Stimulated activated CD8-positive, alpha-beta memory T cell treated with anti-CD3 and anti-CD28 coated beads, Interleukin-15, amount 100 ng/mL, for 4 hours (primary cell): ENCODE measurements around the gene TRIM47.
"Not testable (repeated sequence)": the region's sequence is repeated elsewhere in the genome, so short reads cannot be mapped to it uniquely, and the experiment has no call there.

Experiments used
- DNase-seq, 2 donors: peaks; one replicate each; pipeline ENCODE4 v3.0.0-alpha.2; 2020; ENCODE audit warnings: low read depth in 2 of 2

The TRIM47 gene

DNA sequence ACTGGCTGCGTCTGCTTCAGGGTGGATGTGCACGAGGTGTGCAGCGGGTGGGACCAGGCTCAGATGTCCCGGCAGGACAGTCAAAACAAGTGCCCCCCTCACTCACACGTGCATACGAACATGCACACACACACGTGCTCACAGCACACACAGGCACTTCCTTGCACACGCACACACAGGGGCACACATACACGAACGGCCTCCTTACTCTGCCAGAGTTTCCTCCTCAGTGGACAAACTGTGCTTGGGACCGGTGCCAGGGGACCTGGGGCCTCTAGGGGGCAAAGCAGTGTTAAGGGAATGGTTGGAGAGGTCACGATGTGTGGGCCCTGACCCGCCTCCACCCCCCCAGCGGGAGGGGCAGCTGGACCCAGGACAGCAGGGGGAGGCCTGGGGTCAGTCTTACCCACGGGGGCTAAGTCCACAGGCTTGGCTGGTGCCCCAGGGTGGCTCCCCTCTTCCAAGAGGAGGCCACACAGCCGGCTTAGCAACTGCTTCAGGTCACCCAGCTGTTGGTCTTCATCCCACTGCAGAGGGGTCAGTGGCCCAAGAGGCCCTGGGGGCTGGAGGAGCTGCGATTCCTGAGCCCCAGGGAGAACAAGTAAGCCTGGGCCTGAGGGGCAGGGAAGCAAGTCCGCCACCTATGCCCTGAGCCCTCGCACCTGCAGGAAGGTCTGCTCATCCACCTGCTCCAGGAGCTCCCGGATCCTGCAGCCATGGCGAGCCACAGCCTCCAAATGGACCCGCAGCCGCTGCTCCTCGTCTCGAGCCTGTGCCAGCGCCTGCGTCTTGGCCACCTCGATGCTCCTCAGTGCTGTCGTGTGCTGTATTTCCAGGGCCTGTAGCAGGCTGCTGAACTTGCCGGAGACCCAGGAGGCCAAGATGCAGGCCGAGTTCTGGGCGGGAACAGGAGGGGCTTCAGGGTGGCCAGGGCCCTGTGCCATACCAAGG is 13.5 kb upstream of the TRIM47 start:
- DNase-seq: no peak

GRCh38 chr17:75891022-75891604 is 12.7 kb upstream of the TRIM47 start:
- DNase-seq: no peak

GRCh38 chr17:75889454-75889853 is 11.1 kb upstream of the TRIM47 start:
- DNase-seq: no peak

DNA sequence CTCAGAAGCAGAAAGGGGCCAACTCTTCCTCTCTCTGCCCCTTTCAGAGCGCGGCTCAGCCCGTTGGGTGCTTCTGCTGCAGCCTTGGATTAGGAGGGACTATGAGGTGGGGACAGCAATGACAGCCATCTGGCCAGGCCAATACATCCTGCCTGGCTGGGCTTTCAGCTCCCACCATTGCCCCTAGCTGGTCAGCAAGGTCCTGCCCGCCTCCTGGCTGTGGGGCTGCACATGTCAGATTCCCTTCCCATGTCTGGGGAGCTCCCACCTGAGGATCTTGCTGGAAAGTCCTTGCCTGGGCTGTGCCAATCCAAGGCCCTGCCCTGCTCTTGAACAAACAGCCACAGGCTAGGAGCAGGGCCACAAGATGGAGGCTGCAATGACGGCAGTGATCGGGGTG is 10.1 kb upstream of the TRIM47 start:
- DNase-seq: no peak

DNA sequence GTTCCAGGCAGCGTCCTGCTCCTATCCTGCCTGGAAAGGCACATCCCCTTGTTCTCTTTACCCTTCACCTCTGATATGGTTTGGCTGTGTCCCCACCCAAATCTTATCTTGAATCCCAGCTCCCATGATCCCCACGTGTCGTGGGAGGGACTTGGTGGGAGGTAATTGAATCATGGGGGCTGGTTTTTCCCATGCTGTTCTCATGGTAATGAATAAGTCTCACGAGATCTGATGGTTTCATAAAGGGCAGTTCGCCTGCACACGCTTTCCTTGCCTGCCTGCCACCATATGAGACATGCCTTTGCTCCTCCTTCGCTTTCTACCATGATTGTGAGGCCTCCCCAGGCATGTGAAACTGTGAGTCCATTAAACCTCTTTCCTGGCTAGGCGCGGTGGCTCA is 7.5 kb upstream of the TRIM47 start:
- not testable (repeated sequence) for DNase-seq

DNA sequence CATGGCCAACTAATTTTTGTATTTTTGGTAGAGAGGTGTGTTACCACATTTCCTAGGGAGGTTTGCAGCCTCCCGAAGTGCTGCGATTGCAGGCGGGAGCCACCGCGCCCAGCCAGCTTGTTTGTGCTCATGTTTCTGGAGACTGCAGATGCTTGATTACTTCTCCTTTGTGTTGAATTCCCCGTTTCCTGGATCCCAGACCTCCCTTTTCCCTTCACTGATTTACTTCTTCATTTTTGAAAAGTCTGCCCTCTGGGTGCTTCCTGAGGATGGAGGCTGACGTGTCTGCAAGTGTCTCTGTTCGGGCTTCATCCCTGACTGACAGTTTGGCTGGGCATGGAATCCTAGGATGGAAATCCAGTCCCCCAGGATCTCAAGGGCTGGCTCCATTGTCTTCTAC is 7.0 kb upstream of the TRIM47 start:
- DNase-seq: no peak

GRCh38 chr17:75881678-75882454 is 3.5 kb upstream of the TRIM47 start:
- DNase-seq: no peak

- no peak for DNase-seq
Measured at GRCh38 chr17:75880266-75880665, 1.9 kb upstream of the TRIM47 start.

DNA sequence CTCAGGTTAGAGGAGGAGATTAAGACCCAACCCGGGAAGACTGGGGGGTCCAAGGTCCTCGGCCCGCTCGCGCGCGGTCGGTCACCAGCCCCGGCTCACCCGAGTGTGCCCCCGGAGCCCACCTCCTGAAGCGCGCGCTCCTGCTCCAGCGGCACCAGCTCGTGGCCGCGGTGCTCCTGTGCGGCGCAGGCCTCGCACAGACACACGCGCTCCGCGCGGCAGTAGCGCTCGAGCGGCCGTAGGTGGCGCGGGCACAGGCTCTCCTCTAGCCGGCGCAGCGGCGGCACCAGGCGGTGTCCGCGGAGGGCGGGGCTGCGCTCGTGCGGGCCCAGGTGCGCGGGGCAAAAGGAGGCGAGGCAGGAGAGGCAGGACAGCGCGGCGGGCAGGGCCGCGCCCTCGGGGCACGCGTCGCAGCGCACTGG is 618 bp downstream of the TRIM47 start:
- DNase-seq: peak; percentile 37 to 40

- no peak for DNase-seq
Measured at GRCh38 chr17:75876938-75877751, 1.2 kb downstream of the TRIM47 start.

DNA sequence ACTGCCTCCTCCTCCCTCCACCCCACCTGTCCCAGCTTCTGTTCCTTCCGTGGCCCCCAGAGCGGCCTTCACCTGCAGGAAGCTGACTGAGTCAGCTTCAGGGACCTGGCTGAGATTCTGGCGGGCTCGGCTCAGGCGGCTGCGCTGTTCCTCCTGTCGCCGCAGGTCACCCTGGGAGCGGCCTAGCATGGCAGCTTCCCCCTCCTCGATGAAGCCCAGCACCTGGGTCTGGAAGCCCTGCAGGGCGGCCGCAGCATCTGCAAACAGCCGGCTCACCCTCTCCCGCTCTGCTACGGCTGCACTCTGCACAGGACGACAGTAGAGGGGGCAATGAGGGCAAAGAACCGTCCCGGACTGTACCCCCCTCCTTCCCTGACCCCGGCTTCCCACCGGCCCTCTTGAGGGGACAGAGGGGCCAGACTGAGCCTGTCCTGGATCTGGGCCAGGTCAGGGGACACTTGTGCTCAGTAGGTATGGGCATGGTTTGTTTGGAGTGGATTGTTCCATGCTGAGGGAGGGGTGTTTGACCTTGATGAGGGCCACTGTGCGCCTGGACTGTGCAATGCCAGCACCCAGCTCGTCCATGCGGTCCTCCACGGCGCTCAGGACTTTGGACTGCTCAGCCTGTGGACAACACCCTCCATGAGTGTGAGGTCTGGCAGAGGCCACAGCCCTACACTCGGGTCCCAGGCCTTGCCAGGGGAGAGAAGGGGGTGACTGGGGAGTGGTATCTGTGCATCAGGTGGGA is 2.0 kb downstream of the TRIM47 start:
- peak; percentile 40 to 65 for DNase-seq

GRCh38 chr17:75875940-75876189 is 2.5 kb downstream of the TRIM47 start:
- DNase-seq: no peak

- DNase-seq: no peak
Measured at GRCh38 chr17:75875182-75875939, 3.0 kb downstream of the TRIM47 start.

DNA sequence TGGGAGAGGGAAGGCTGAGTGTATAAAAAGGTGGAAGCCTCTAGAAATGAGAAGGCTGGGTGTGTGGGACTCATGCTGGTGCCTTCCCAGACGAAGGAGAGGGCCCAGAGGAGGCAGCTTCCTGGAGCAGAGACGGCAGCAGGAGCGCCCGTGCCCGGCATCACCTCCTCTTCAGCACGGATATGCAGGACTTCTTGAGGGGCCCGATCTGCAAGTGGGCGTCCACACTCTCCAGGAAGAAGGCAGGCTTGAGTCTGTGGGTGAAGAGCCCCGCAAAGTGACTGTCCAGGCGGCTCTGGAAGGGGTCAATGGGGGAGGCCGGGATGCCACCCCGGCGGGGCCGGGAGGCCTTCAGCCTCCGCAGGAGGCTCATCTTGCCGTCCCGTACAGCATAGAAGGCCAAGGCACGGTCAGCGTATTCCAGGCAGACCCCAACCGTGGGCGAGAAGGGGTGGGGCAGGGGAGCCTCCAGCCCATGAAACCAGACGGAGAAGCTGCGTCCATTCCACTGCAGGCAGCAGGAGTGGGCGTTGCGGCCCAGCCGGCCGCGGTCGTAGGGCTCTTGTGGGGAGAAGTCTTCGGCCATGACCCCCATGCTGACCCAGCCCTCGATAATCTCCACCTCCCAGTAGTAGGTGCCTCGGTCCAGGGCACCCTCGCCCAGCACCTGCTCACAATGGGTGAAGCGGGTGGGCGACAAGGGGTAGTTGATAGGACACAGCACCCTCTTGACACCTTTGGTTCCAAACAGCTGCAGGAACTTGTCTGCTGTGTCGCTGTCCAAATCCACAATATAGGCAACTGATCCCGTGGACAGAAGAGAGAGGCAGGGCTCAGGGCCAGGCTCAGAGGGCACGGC is 3.8 kb downstream of the TRIM47 start:
- no peak for DNase-seq

DNA sequence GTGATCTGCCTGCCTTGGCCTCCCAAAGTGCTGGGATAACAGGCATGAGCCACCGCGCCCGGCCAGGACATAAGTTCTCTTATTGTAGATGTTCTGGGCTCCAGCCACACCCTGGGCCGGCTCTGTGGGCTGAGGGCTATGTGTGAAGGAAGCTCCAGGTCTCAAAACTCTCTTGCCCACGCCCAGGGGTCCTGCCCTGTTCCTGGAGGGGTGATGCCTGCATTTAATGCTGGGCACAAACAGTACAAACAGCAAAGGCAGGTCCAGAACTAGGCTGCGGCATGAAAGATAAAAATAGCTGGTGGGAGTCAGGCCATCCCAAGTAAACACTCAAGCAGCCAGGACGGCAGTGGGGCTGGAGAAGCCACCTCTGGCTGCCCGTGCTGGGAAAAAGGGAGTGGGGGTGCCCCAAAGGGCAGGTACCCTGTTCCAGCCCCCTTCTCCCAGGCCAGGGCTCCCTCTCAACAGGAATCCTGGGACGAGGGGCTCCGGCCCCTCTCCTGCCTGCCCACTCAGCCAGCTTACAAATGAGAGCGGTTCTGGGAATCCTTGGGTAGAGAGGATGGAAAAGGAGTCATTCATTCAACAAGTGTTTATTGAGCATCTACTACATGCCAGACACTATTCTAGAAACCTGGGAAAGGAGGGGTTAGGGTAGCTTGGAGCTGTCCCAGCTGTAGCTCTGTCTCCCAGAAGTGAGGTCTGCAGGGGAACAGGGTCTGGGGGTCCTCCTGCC is 4.6 kb downstream of the TRIM47 start:
- no peak for DNase-seq

- DNase-seq: no peak
Measured at GRCh38 chr17:75872434-75873351, 5.7 kb downstream of the TRIM47 start.

GRCh38 chr17:75870228-75870627 is 8.2 kb downstream of the TRIM47 start:
- not testable (repeated sequence) for DNase-seq
